NCI-H2107 treated with DMSO at 0.1 percent for 48 hours (cell line): ENCODE results near the gene MS4A8.
"Not testable (repeated sequence)": the region's sequence is repeated elsewhere in the genome, so short reads cannot be mapped to it uniquely, and the experiment has no call there.

Experiments used
- DNase-seq: peaks from one replicate; lab custom pipeline; 2025; ENCODE audit not compliant: unreplicated experiment; lab: John Stamatoyannopoulos, UW

MS4A8 gene

GRCh38 chr11:60724420-60724819 lies 25.0 kb downstream of the MS4A8 start, which contains the start of gene MS4A18:
Gene MS4A18, plus strand, starts transcription at chr11:60724720.
- no peak for DNase-seq

- DNase-seq: no peak
These were observed 26.2 kb downstream of the MS4A8 start for GRCh38 chr11:60725592-60725991.

GRCh38 chr11:60731586-60731985 lies 32.2 kb downstream of the MS4A8 start:
- no peak for DNase-seq

- no peak for DNase-seq
These were observed 34.9 kb downstream of the MS4A8 start for GRCh38 chr11:60734279-60734678.

GRCh38 chr11:60739114-60739513 lies 39.7 kb downstream of the MS4A8 start:
- no peak for DNase-seq

GRCh38 chr11:60740573-60740972 lies 41.2 kb downstream of the MS4A8 start:
- DNase-seq: no peak

- DNase-seq: no peak
These were observed 42.0 kb downstream of the MS4A8 start for GRCh38 chr11:60741421-60741820.

GRCh38 chr11:60743058-60743457 lies 43.6 kb downstream of the MS4A8 start:
- no peak for DNase-seq

- DNase-seq: no peak
These were observed 44.7 kb downstream of the MS4A8 start for GRCh38 chr11:60744114-60744513.

- no peak for DNase-seq
These were observed 48.0 kb downstream of the MS4A8 start for GRCh38 chr11:60747359-60747873.

- no peak for DNase-seq
These were observed 48.8 kb downstream of the MS4A8 start for GRCh38 chr11:60748225-60748624.

- no peak for DNase-seq
These were observed 49.4 kb downstream of the MS4A8 start for GRCh38 chr11:60748821-60749220.

GRCh38 chr11:60750911-60751310 lies 51.5 kb downstream of the MS4A8 start:
- DNase-seq: no peak

GRCh38 chr11:60753309-60753708 lies 53.9 kb downstream of the MS4A8 start:
- DNase-seq: no peak

GRCh38 chr11:60754887-60755286 lies 55.5 kb downstream of the MS4A8 start:
- no peak for DNase-seq

- no peak for DNase-seq
These were observed 57.1 kb downstream of the MS4A8 start, which contains the start of gene MS4A15 for GRCh38 chr11:60756307-60757032. Gene MS4A15, plus strand, starts transcription at chr11:60756867. Its CDS starts 6,867 bp downstream, at chr11:60763734.

- no peak for DNase-seq
These were observed 57.9 kb downstream of the MS4A8 start for GRCh38 chr11:60757231-60757800.

- DNase-seq: not testable (repeated sequence)
These were observed 59.3 kb downstream of the MS4A8 start for GRCh38 chr11:60758671-60759070.

- DNase-seq: not testable (repeated sequence)
These were observed 60.2 kb downstream of the MS4A8 start for GRCh38 chr11:60759438-60760225.

- no peak for DNase-seq
These were observed 62.2 kb downstream of the MS4A8 start for GRCh38 chr11:60761436-60762190.
